Measurements from ENCODE around the gene RNH1. TPM values are rescaled to one million over a fixed set of nuclear protein-coding genes. Genes with fewer than 3 reads are reported as not detected.

Gene RNH1
- polyA plus RNA-seq, 1 experiment = 260 TPM

- CTCF ChIA-PET = interaction anchor here (1.2 to 2.3 kb wide), 4 partner anchors 14 to 18 kb away, joined by 3 to 7 read pairs (median 4); no protein-coding TSS in a partner anchor
- Histone ChIP-seq H3K4me3 (ENCODE audit: low read depth, low read length) (peak within 1 kb of the TSS; percentile 52), H3K27me3 (ENCODE audit: control insufficient read depth, insufficient read depth, low read length) (no peaks in the 10 kb centered on the region), H3K36me3 (ENCODE audit: control insufficient read depth, insufficient read depth, low read length) (peaks cover 16% of the 10 kb centered on the region)
- TF ChIP-seq CTCF (IDR thresholded peaks at IDR 0.05; ENCODE audit: insufficient read depth, low read depth, low read length) = no peak
- POLR2A ChIA-PET = no interaction called here
- DNase-seq (ENCODE audit: low read depth) = peak; percentile 42
These were observed 30.0 kb upstream of the RNH1 start, which contains the start of gene LRRC56 for GRCh38 chr11:536841-537621. Gene LRRC56, plus strand, starts transcription at chr11:537527. Its CDS starts 3,158 bp downstream, at chr11:540685.

GRCh38 chr11:535519-536454 lies 28.7 kb upstream of the RNH1 start, which contains the start of gene HRAS:
Gene HRAS, minus strand, starts transcription at chr11:535576.
- POLR2A ChIA-PET = interaction anchor here (0.6 kb wide), 1 partner anchor 41 kb away, joined by 3 read pairs; the partner anchor contains the start of gene PHRF1
- TF ChIP-seq CTCF (IDR thresholded peaks at IDR 0.05; ENCODE audit: insufficient read depth, low read depth, low read length) = no peak
- peak; percentile 60 for DNase-seq (ENCODE audit: low read depth)
- peaks cover 22% of the 10 kb centered on the region for H3K36me3 ChIP-seq (ENCODE audit: control insufficient read depth, insufficient read depth, low read length)
- H3K4me3 ChIP-seq (ENCODE audit: low read depth, low read length) = peak within 1 kb of the TSS; percentile 65
- CTCF ChIA-PET = interaction anchor here (0.6 to 1.5 kb wide), 5 partner anchors 13 to 210 kb away, joined by 3 to 5 read pairs (median 4); no protein-coding TSS in a partner anchor
- no peaks in the 10 kb centered on the region for H3K27me3 ChIP-seq (ENCODE audit: control insufficient read depth, insufficient read depth, low read length)

GRCh38 chr11:535210-535518 lies 28.1 kb upstream of the RNH1 start:
- peaks cover 22% of the 10 kb centered on the region for H3K36me3 ChIP-seq (ENCODE audit: control insufficient read depth, insufficient read depth, low read length)
- no peak for TF ChIP-seq CTCF (IDR thresholded peaks at IDR 0.05; ENCODE audit: insufficient read depth, low read depth, low read length)
- ChIA-PET POLR2A (no interaction called here), CTCF (interaction anchor here (1.0 to 2.7 kb wide), 3 partner anchors 16 to 86 kb away, joined by 3 to 13 read pairs (median 5); no protein-coding TSS in a partner anchor)
- DNase-seq (ENCODE audit: low read depth) = no peak
- no peaks in the 10 kb centered on the region for H3K27me3 ChIP-seq (ENCODE audit: control insufficient read depth, insufficient read depth, low read length)
- H3K4me3 ChIP-seq (ENCODE audit: low read depth, low read length) = peak overlapping the region; percentile 65

- peaks cover 22% of the 10 kb centered on the region for H3K36me3 ChIP-seq (ENCODE audit: control insufficient read depth, insufficient read depth, low read length)
- peak overlapping the region; percentile 65 for H3K4me3 ChIP-seq (ENCODE audit: low read depth, low read length)
- ChIA-PET POLR2A (no interaction called here), CTCF (interaction anchor here (0.8 to 2.7 kb wide), 4 partner anchors 9 to 85 kb away, joined by 3 to 13 read pairs (median 4); no protein-coding TSS in a partner anchor)
- no peak for TF ChIP-seq CTCF (IDR thresholded peaks at IDR 0.05; ENCODE audit: insufficient read depth, low read depth, low read length)
- H3K27me3 ChIP-seq (ENCODE audit: control insufficient read depth, insufficient read depth, low read length) = no peaks in the 10 kb centered on the region
- no peak for DNase-seq (ENCODE audit: low read depth)
These were observed 27.6 kb upstream of the RNH1 start for GRCh38 chr11:534396-535209.

Measured in BJ (cell line).